Upper lobe of left lung (tissue), 6 donors: ENCODE results near the gene NEK1. TPM values are rescaled to one million over a fixed set of nuclear protein-coding genes. Genes with fewer than 3 reads are reported as not detected.

Experiments
- ATAC-seq, 2 donors: fragments of 200-7000 bp; cut with Tn5 transposase; one replicate each; pipeline ENCODE4 v1.9.1; 2022; ENCODE audit warnings: mild to moderate bottlenecking in 2 of 2, moderate library complexity in 2 of 2; ENCODE audit not compliant: low FRiP score in 2 of 2
- DNase-seq, 2 donors: peaks; one replicate each; pipeline ENCODE4 v3.0.0-alpha.2; 2019 to 2020
- H3K27ac ChIP-seq, 4 donors: fragments of 200-600 bp; sonication (generic); one replicate each; pipeline ENCODE4 v1.5.1; 2016 to 2019
- H3K27me3 ChIP-seq, 4 donors: fragments of 200-600 bp; sonication (generic); one replicate each; pipeline ENCODE4 v1.5.1; 2017 to 2019
- H3K36me3 ChIP-seq, 4 donors: fragments of 200-600 bp; sonication (generic); one replicate each; pipeline ENCODE4 v1.5.1; 2016 to 2019
- H3K4me1 ChIP-seq, 4 donors: fragments of 200-600 bp; sonication (generic); one replicate each; pipeline ENCODE4 v1.5.1; 2018 to 2019
- H3K4me3 ChIP-seq, 4 donors: fragments of 200-600 bp; sonication (generic); one replicate each; pipeline ENCODE4 v1.5.1; 2017 to 2019; ENCODE audit warnings: mild to moderate bottlenecking in 2 of 4, moderate library complexity in 1 of 4
- H3K9me3 ChIP-seq, 4 donors: fragments of 200-600 bp; sonication (generic); one replicate each; pipeline ENCODE4 v1.5.1; 2018 to 2019
- EP300 ChIP-seq, 4 donors: sonication (generic); formaldehyde crosslinking; IDR thresholded peaks; one replicate each; pipeline ENCODE4 v1.5.1; 2017; ENCODE audit warnings: antibody characterized with exemption in 4 of 4, control low read depth in 2 of 4
- POLR2A ChIP-seq, 4 donors: fragments of 450-650 bp; IDR thresholded peaks; one replicate each; pipeline ENCODE4 v1.5.1; 2016 to 2017; ENCODE audit warnings: antibody characterized with exemption in 4 of 4, mild to moderate bottlenecking in 2 of 4
- POLR2AphosphoS5 ChIP-seq, 2 donors: sonication (generic); formaldehyde crosslinking; IDR thresholded peaks; one replicate each; pipeline ENCODE4 v1.5.1; 2017; ENCODE audit warnings: antibody characterized with exemption in 2 of 2
- WGBS, 2 donors: methylation state at CpG; one replicate each; pipeline ENCODE4 v1.1.5; 2017 to 2018; 5-methylcytosine and 5-hydroxymethylcytosine counted together
- total RNA-seq, 6 donors: library from RNA; depleted of rRNA in 4 of 6; stranded (reverse); fragments of >200 nt in 4 of 6; gene quantifications; one replicate each; pipeline versions ENCODE4 v1.1.0 to v1.2.1, GENCODE V29; 2016 to 2021
- TF ChIP-seq, protein P1 (sequence below), 6 experiments: fragments of 450-650 bp in 4 of 6; fragments of 200-600 bp in 2 of 6; sonication (generic) in 2 of 6; IDR thresholded peaks; one replicate each; pipeline ENCODE4 v1.5.1; 2016 to 2019; ENCODE audit warnings: antibody characterized with exemption in 6 of 6
- donor health status: DM: no; HTN: no; CAD: no; lungs with moderate emphysema.
- donor health status: DM: no; HTN: yes; CAD: no; lungs with severe emphysema.

The NEK1 gene
- total RNA-seq, 6 donors from 2014 or later, result 6.9 to 24.2 (median 10.3) TPM

GRCh38 chr4:169440446-169440845 lies 171.9 kb downstream of the NEK1 start:
- no peak for ATAC-seq
- no peak for DNase-seq
- Histone ChIP-seq H3K27ac (no peak overlapping the region), H3K27me3 (no peaks in the 10 kb centered on the region), H3K4me3 (no peak overlapping the region), H3K4me1 (peaks cover 0 to 6% (median 0%) of the 10 kb centered on the region in 4 donors), H3K9me3 (peaks cover 5 to 11% (median 8%) of the 10 kb centered on the region in 4 donors), H3K36me3 (no peaks in the 10 kb centered on the region)
- 71 to 94% methylated on average over 3 of the region's 3 CpGs for WGBS, 2 donors
- TF ChIP-seq EP300 (IDR thresholded peaks at IDR 0.05), result no peak
- no peak for TF ChIP-seq POLR2AphosphoS5 (IDR thresholded peaks at IDR 0.05)
- TF ChIP-seq POLR2A (IDR thresholded peaks at IDR 0.05), result no peak
- TF ChIP-seq, protein P1, sequence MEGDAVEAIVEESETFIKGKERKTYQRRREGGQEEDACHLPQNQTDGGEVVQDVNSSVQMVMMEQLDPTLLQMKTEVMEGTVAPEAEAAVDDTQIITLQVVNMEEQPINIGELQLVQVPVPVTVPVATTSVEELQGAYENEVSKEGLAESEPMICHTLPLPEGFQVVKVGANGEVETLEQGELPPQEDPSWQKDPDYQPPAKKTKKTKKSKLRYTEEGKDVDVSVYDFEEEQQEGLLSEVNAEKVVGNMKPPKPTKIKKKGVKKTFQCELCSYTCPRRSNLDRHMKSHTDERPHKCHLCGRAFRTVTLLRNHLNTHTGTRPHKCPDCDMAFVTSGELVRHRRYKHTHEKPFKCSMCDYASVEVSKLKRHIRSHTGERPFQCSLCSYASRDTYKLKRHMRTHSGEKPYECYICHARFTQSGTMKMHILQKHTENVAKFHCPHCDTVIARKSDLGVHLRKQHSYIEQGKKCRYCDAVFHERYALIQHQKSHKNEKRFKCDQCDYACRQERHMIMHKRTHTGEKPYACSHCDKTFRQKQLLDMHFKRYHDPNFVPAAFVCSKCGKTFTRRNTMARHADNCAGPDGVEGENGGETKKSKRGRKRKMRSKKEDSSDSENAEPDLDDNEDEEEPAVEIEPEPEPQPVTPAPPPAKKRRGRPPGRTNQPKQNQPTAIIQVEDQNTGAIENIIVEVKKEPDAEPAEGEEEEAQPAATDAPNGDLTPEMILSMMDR (IDR thresholded peaks at IDR 0.05), result no peak

GRCh38 chr4:169439244-169439643 lies 173.1 kb downstream of the NEK1 start:
- Histone ChIP-seq H3K4me1 (peaks cover 0 to 6% (median 0%) of the 10 kb centered on the region in 4 donors), H3K36me3 (no peaks in the 10 kb centered on the region), H3K9me3 (peaks cover 5 to 9% (median 6%) of the 10 kb centered on the region in 4 donors), H3K27ac (no peak overlapping the region), H3K27me3 (no peaks in the 10 kb centered on the region), H3K4me3 (no peak overlapping the region)
- WGBS, 2 donors, result 66 to 68% methylated on average over 1 of the region's 1 CpG
- TF ChIP-seq POLR2AphosphoS5 (IDR thresholded peaks at IDR 0.05) (no peak), POLR2A (IDR thresholded peaks at IDR 0.05) (no peak), EP300 (IDR thresholded peaks at IDR 0.05) (no peak)
- TF ChIP-seq, protein P1 (IDR thresholded peaks at IDR 0.05), result no peak
- no peak for DNase-seq
- no peak for ATAC-seq

GRCh38 chr4:169438057-169438480 lies 174.3 kb downstream of the NEK1 start:
- H3K27ac ChIP-seq, result no peak overlapping the region
- ATAC-seq (no peak), DNase-seq (no peak)
- H3K36me3 ChIP-seq, result peaks cover 0 to 3% (median 0%) of the 10 kb centered on the region in 4 donors
- H3K4me3 ChIP-seq, result no peak overlapping the region
- H3K27me3 ChIP-seq, result no peaks in the 10 kb centered on the region
- H3K9me3 ChIP-seq, result no peaks in the 10 kb centered on the region
- no peak for TF ChIP-seq POLR2A (IDR thresholded peaks at IDR 0.05)
- TF ChIP-seq POLR2AphosphoS5 (IDR thresholded peaks at IDR 0.05), result no peak
- no peak for TF ChIP-seq EP300 (IDR thresholded peaks at IDR 0.05)
- TF ChIP-seq, protein P1 (IDR thresholded peaks at IDR 0.05), result no peak
- H3K4me1 ChIP-seq, result peaks cover 0 to 6% (median 0%) of the 10 kb centered on the region in 4 donors
- 86 to 89% methylated on average over 2 of the region's 2 CpGs for WGBS, 2 donors

- Histone ChIP-seq H3K4me3 (no peak overlapping the region), H3K9me3 (no peaks in the 10 kb centered on the region), H3K27ac (no peak overlapping the region), H3K27me3 (no peaks in the 10 kb centered on the region), H3K36me3 (peaks cover 0 to 3% (median 0%) of the 10 kb centered on the region in 4 donors), H3K4me1 (peaks cover 0 to 6% (median 0%) of the 10 kb centered on the region in 4 donors)
- ATAC-seq, result no peak
- no peak for TF ChIP-seq POLR2AphosphoS5 (IDR thresholded peaks at IDR 0.05)
- no peak for TF ChIP-seq POLR2A (IDR thresholded peaks at IDR 0.05)
- TF ChIP-seq, protein P1 (IDR thresholded peaks at IDR 0.05), result no peak
- TF ChIP-seq EP300 (IDR thresholded peaks at IDR 0.05), result no peak
- no peak for DNase-seq
- 90 to 92% methylated on average over 7 of the region's 7 CpGs for WGBS, 2 donors
These were observed 174.9 kb downstream of the NEK1 start for GRCh38 chr4:169437299-169438047.
